AG04449 (cell line): ENCODE data around the gene DTNBP1.

ENCODE experiments used
- CTCF ChIA-PET: fragments of 350-600 bp; formaldehyde crosslinking; extraction: SDS; loops from one replicate; lab custom pipeline; 2021; ENCODE audit warnings: antibody characterized with exemption; lab: Yijun Ruan, JAX
- POLR2A ChIA-PET: fragments of 400-600, 350-600 bp; formaldehyde crosslinking; extraction: SDS; loops from one replicate; lab custom pipeline; 2020; ENCODE audit warnings: antibody characterized with exemption, inconsistent platforms; lab: Yijun Ruan, JAX
- DNase-seq: peaks from one replicate; pipeline ENCODE4 v3.0.0-alpha.2; 2010; ENCODE audit warnings: low read depth, low spot score
- H3K4me3 ChIP-seq: 2 replicates; pipeline ENCODE4 v1.5.1; 2011; ENCODE audit warnings: low read depth, mild to moderate bottlenecking, control low read depth, low read length
- TF ChIP-seq, protein P1 (sequence below): IDR thresholded peaks from one replicate; pipeline ENCODE4 v1.5.1; 2011; ENCODE audit warnings: mild to moderate bottlenecking, moderate library complexity, low read length, control low read depth, inconsistent platforms; ENCODE audit not compliant: insufficient read depth; ENCODE audit errors: missing control alignments

Gene DTNBP1

DNA sequence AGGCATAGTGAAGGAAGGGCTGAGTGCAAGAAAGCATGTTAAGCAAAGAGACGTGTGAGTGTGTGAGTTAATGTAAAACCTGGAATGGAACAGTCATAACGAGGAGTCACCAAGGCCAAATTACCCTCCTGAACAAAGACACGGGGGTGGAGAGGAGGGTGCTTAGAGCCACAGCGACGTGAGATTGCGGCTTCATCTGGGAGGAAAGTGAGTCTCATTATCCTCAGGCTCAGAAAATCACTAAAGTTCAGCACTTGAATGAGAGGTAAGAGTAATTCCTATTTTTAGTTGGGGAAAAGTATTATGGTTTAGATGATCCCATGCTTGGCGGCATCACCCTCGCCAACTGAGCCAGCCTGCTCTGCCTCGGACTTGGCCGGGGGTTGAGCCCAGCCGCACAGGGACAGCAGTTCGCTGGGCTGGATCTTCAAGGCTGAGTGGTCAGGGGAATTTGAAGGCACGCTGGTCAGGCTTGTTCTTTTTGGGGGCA, 136.6 kb downstream of the DTNBP1 start:
- TF ChIP-seq, protein P1, sequence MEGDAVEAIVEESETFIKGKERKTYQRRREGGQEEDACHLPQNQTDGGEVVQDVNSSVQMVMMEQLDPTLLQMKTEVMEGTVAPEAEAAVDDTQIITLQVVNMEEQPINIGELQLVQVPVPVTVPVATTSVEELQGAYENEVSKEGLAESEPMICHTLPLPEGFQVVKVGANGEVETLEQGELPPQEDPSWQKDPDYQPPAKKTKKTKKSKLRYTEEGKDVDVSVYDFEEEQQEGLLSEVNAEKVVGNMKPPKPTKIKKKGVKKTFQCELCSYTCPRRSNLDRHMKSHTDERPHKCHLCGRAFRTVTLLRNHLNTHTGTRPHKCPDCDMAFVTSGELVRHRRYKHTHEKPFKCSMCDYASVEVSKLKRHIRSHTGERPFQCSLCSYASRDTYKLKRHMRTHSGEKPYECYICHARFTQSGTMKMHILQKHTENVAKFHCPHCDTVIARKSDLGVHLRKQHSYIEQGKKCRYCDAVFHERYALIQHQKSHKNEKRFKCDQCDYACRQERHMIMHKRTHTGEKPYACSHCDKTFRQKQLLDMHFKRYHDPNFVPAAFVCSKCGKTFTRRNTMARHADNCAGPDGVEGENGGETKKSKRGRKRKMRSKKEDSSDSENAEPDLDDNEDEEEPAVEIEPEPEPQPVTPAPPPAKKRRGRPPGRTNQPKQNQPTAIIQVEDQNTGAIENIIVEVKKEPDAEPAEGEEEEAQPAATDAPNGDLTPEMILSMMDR: no peak
- CTCF ChIA-PET: no interaction called here
- H3K4me3 ChIP-seq: no peak overlapping the region
- POLR2A ChIA-PET: no interaction called here
- no peak for DNase-seq

DNA sequence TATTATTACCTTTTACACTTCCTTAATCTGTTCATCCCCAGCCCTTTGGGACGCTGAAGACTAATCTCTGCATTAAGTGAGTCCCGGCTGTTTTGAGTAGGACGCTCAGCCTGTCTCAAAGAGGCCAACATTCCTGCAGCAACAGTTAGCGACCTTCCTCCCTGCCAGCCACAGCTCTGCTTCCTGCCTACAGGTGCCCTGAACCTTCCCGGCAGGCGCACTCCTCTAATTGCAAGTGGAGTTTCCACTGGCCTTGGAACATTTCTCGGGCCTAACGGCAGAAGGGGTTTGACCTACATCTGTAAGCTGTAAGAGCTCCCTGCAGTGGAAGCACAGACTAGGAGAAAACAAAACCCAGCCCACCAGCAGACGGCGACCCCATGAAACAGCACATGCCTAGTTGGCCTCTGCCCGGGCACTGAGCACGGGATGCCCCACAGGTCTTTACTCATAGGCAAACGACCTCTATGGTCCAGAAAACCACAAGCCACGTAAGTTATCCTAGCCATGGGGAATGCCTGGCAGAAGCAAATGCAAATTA, 137.9 kb downstream of the DTNBP1 start:
- CTCF ChIA-PET: interaction anchor here (1.0 kb wide), 1 partner anchor 98 kb away, joined by 3 read pairs; no protein-coding TSS in a partner anchor
- TF ChIP-seq, protein P1: no peak
- no peak for DNase-seq
- POLR2A ChIA-PET: no interaction called here
- no peak overlapping the region for H3K4me3 ChIP-seq

DNA sequence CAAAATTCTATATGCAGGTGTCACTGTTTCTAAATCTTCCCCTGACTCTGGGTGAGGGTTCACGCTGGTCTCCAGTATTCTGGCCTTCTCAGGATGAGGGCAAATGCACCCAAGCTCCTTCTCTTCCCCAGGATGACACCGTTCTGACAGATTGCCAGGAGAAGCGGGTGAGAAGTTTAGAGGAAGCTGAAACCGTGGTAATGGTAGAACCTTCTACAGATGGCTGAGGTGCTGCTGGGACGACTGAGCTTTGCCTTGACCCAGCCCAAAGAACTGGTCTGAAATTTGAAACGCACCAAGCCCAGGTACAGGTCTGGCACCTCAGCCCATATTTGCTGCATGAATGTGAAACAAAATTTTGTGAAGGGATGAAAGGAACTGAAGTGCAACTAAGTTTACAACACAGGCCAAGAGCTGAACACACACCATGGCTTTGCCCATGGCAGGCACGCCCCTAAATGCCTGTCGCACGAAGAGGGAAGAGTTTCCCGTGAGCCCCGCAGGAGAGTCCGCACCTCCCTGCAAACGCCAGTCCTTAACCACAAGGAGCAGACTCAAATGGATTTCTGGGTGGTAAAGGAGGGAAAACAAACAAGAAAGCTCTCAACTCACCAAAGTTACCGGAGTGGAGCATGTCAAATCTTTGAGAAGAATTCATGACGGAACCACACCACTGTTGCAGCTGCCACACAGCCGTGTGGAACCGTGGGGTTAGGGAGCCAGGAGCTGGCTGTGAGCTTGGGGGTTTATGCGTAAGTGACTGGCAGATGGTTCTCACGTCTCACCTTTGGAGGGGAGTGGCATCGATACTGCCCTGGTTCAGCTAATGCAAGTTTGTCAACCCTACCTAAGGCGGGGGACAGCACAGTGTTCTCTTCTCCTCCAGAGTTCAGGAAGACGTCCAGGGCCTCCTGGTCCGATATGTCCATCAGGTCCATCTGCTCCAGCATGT, 138.9 kb downstream of the DTNBP1 start:
- DNase-seq: no peak
- POLR2A ChIA-PET: no interaction called here
- TF ChIP-seq, protein P1: no peak
- no peak overlapping the region for H3K4me3 ChIP-seq
- CTCF ChIA-PET: interaction anchor here (1.0 to 1.2 kb wide), 3 partner anchors 9 to 99 kb away, joined by 3 to 5 read pairs (median 3); no protein-coding TSS in a partner anchor

DNA sequence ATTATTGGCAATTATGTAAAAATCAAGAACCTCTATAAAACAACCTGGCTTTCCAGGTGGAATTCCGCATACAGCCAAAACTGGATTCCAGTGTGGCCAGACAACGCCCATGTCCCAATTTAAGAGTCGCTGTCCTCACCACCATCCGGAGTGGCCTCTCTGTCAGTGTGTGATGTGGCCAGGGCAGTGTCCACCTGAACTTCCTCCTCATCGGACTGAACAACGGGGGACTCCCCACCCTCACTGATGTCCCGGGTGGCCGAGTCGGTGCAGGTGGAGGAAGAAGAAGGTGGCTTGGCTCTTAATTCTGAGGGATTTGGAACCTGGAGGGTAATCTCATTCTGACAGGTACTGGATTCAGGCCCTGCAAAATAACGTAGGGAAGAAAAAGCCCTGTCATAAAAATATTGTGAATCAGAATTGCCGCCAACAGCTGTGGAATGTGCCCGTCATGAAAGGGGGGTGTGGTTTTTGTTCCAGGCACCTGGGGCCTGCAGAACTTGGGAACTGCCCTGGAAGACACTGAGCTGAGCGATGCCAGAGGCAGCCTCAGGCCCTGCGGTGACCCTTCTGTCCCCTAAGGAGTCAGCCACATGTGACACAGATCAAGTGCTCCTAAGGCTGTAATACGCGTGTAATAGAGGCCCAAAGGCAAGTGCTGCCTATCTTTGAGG, 139.8 kb downstream of the DTNBP1 start:
- no peak for DNase-seq
- H3K4me3 ChIP-seq: no peak overlapping the region
- ChIA-PET CTCF (interaction anchor here (0.9 to 1.4 kb wide), 2 partner anchors 101 to 275 kb away, joined by 3 to 4 read pairs; no protein-coding TSS in a partner anchor), POLR2A (no interaction called here)
- TF ChIP-seq, protein P1: no peak

DNA sequence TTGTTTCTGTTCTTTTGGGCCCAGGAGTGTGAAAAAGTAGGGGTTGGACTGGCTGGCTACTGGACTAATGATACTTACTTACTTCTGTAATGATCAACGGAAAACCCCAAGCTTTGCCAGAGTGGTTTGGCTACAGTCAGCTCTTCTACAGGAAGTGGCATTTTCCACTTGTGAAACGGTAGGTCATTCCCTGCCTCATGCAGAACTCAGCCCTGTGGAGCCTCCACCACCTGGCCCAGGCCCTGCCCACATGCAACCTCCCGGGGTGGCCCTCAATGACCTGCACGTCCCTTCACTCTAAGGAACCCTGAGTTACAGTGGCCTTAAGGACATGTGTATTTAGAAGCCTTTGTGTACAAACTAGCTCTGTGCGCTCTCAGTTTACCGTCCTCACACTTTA, 140.4 kb downstream of the DTNBP1 start:
- TF ChIP-seq, protein P1: no peak
- ChIA-PET CTCF (interaction anchor here (0.9 to 1.4 kb wide), 2 partner anchors 102 to 274 kb away, joined by 3 to 4 read pairs; no protein-coding TSS in a partner anchor), POLR2A (no interaction called here)
- H3K4me3 ChIP-seq: no peak overlapping the region
- no peak for DNase-seq
